Neuronal stem cell (in vitro differentiated cells): Measurements from ENCODE around the gene UQCC5.

Experiments
- DNase-seq: peaks from one replicate; pipeline ENCODE4 v3.0.0-alpha.2; 2013; ENCODE audit warnings: low spot score
- H2AFZ ChIP-seq: one replicate; pipeline ENCODE4 v1.6.1; 2013; ENCODE audit warnings: mild to moderate bottlenecking, low read length, inconsistent platforms
- H2AK5ac ChIP-seq: 2 replicates; pipeline ENCODE4 v1.6.1; 2013; ENCODE audit warnings: low read depth, mild to moderate bottlenecking, inconsistent platforms, low read length, moderate library complexity, mixed read lengths
- H2BK120ac ChIP-seq: 2 replicates; pipeline ENCODE4 v1.6.1; 2013; ENCODE audit warnings: low read depth, mild to moderate bottlenecking, inconsistent platforms, low read length, moderate library complexity, mixed read lengths
- H2BK12ac ChIP-seq: one replicate; pipeline ENCODE4 v1.6.1; 2013; ENCODE audit warnings: low read length, inconsistent platforms
- H2BK15ac ChIP-seq: 2 replicates; pipeline ENCODE4 v1.6.1; 2013; ENCODE audit warnings: mild to moderate bottlenecking, low read length, inconsistent platforms, mixed read lengths
- H2BK5ac ChIP-seq: one replicate; pipeline ENCODE4 v1.6.1; 2013; ENCODE audit warnings: inconsistent platforms, mild to moderate bottlenecking, low read length, moderate library complexity
- H3K14ac ChIP-seq: one replicate; pipeline ENCODE4 v1.6.1; 2013; ENCODE audit warnings: low read length, inconsistent platforms
- H3K18ac ChIP-seq: 2 replicates; pipeline ENCODE4 v1.6.1; 2013; ENCODE audit warnings: low read length, inconsistent platforms
- H3K23ac ChIP-seq: 2 replicates; pipeline ENCODE4 v1.6.1; 2013; ENCODE audit warnings: low read depth, mild to moderate bottlenecking, mixed read lengths, low read length, inconsistent platforms; ENCODE audit not compliant: poor library complexity
- H3K27ac ChIP-seq: replicated peaks from 3 replicates; pipeline ENCODE4 v1.5.1; 2013; ENCODE audit warnings: low read length, inconsistent platforms
- H3K27me3 ChIP-seq, 3 experiments: 2 replicates each; pipeline ENCODE4 v1.6.1; 2013; ENCODE audit warnings: low read length in 3 of 3, mild to moderate bottlenecking in 2 of 3, inconsistent platforms in 1 of 3, low read depth in 1 of 3, mixed read lengths in 1 of 3, moderate library complexity in 1 of 3; ENCODE audit not compliant: control insufficient read depth in 3 of 3, insufficient read depth in 3 of 3
- H3K36me3 ChIP-seq, 2 donors: replicated peaks in 1 of 2; 2 replicates each; pipeline ENCODE4 v1.6.1; 2013; ENCODE audit warnings: low read length in 2 of 2; ENCODE audit not compliant: control insufficient read depth in 2 of 2, insufficient read depth in 2 of 2
- H3K4ac ChIP-seq: 2 replicates; pipeline ENCODE4 v1.6.1; 2013; ENCODE audit warnings: inconsistent platforms, mild to moderate bottlenecking, low read length, moderate library complexity
- H3K4me1 ChIP-seq, 2 donors: 1 replicate in 1 of 2; 2 replicates in 1 of 2; pipeline ENCODE4 v1.6.1; 2013; ENCODE audit warnings: low read length in 2 of 2, low read depth in 1 of 2; ENCODE audit not compliant: control insufficient read depth in 2 of 2, insufficient read depth in 1 of 2
- H3K4me2 ChIP-seq: one replicate; pipeline ENCODE4 v1.6.1; 2013; ENCODE audit warnings: mild to moderate bottlenecking, low read length, inconsistent platforms; ENCODE audit not compliant: insufficient read depth, poor library complexity, severe bottlenecking
- H3K4me3 ChIP-seq, 2 donors: 2 replicates each; pipeline ENCODE4 v1.5.1; 2013; ENCODE audit warnings: low read length in 2 of 2, mild to moderate bottlenecking in 2 of 2, inconsistent platforms in 1 of 2, moderate library complexity in 1 of 2
- H3K79me1 ChIP-seq: one replicate; pipeline ENCODE4 v1.6.1; 2013; ENCODE audit warnings: low read depth, mild to moderate bottlenecking, inconsistent platforms, low read length, moderate library complexity
- H3K9ac ChIP-seq: one replicate; pipeline ENCODE4 v1.6.1; 2013; ENCODE audit warnings: mild to moderate bottlenecking, low read depth, low read length, inconsistent platforms; ENCODE audit not compliant: poor library complexity
- H3K9me3 ChIP-seq, 2 donors: replicated peaks in 1 of 2; 2 replicates each; pipeline versions ENCODE3 to v1.6.1; 2013; ENCODE audit warnings: low read length in 2 of 2, mild to moderate bottlenecking in 2 of 2, inconsistent platforms in 1 of 2, low read depth in 1 of 2, mixed read lengths in 1 of 2, moderate library complexity in 1 of 2; ENCODE audit not compliant: control insufficient read depth in 2 of 2, insufficient read depth in 1 of 2
- H4K8ac ChIP-seq: one replicate; pipeline ENCODE4 v1.6.1; 2013; ENCODE audit warnings: low read depth, mild to moderate bottlenecking, inconsistent platforms, low read length, moderate library complexity
- H4K91ac ChIP-seq: one replicate; pipeline ENCODE4 v1.6.1; 2013; ENCODE audit warnings: low read length, low read depth, mild to moderate bottlenecking, inconsistent platforms; ENCODE audit not compliant: poor library complexity
- WGBS, 2 donors: extraction: QIAGEN DNeasy Blood & Tissue Kit; methylation state at CpG; one replicate each; pipeline ENCODE4 v1.1.7; 2013; ENCODE audit warnings: missing lambda C conversion rate in 2 of 2, mixed read lengths in 1 of 2; ENCODE audit not compliant: insufficient read length in 2 of 2, insufficient replicate concordance in 1 of 2; ENCODE audit errors: extremely low coverage in 2 of 2; 5-methylcytosine and 5-hydroxymethylcytosine counted together

The UQCC5 gene

GRCh38 chr3:52541050-52541449, 4.6 kb downstream of the UQCC5 start:
- Histone ChIP-seq H3K36me3 (peaks cover 4 to 68% of the 10 kb centered on the region in 2 donors), H2AFZ (no peak overlapping the region), H3K79me1 (peaks cover 7% of the 10 kb centered on the region), H4K8ac (no peak overlapping the region), H2BK120ac (no peak overlapping the region), H3K14ac (no peak overlapping the region), H3K27me3 (no peaks in the 10 kb centered on the region), H3K27ac (no peak overlapping the region), H3K23ac (no peak overlapping the region), H2AK5ac (no peak overlapping the region), H3K4ac (no peak overlapping the region), H2BK5ac (no peak overlapping the region), H2BK15ac (no peak overlapping the region), H4K91ac (no peak overlapping the region), H3K18ac (no peak overlapping the region), H2BK12ac (no peak overlapping the region), H3K9me3 (no peaks in the 10 kb centered on the region), H3K4me1 (peaks cover 11 to 13% of the 10 kb centered on the region in 2 donors), H3K4me2 (no peak overlapping the region), H3K4me3 (no peak overlapping the region), H3K9ac (no peak overlapping the region)
- no peak for DNase-seq
- WGBS, 2 donors: no CpG with 5 or more reads among the region's 2 CpGs

- Histone ChIP-seq H2AK5ac (no peak overlapping the region), H2BK5ac (no peak overlapping the region), H3K36me3 (peaks cover 14 to 94% of the 10 kb centered on the region in 2 donors), H3K27ac (no peak overlapping the region), H3K4me1 (no peaks in the 10 kb centered on the region), H4K8ac (no peak overlapping the region), H2AFZ (no peak overlapping the region), H3K27me3 (no peaks in the 10 kb centered on the region), H3K9ac (no peak overlapping the region), H3K14ac (no peak overlapping the region), H3K18ac (no peak overlapping the region), H2BK15ac (no peak overlapping the region), H3K79me1 (no peaks in the 10 kb centered on the region), H2BK12ac (no peak overlapping the region), H4K91ac (no peak overlapping the region), H3K4me3 (no peak overlapping the region), H3K23ac (no peak overlapping the region), H3K4ac (no peak overlapping the region), H2BK120ac (no peak overlapping the region), H3K9me3 (no peaks in the 10 kb centered on the region), H3K4me2 (no peak overlapping the region)
- no CpG with 5 or more reads among the region's 4 CpGs for WGBS, 2 donors
- DNase-seq: no peak
Observed at GRCh38 chr3:52544937-52545336, 8.5 kb downstream of the UQCC5 start.

DNA sequence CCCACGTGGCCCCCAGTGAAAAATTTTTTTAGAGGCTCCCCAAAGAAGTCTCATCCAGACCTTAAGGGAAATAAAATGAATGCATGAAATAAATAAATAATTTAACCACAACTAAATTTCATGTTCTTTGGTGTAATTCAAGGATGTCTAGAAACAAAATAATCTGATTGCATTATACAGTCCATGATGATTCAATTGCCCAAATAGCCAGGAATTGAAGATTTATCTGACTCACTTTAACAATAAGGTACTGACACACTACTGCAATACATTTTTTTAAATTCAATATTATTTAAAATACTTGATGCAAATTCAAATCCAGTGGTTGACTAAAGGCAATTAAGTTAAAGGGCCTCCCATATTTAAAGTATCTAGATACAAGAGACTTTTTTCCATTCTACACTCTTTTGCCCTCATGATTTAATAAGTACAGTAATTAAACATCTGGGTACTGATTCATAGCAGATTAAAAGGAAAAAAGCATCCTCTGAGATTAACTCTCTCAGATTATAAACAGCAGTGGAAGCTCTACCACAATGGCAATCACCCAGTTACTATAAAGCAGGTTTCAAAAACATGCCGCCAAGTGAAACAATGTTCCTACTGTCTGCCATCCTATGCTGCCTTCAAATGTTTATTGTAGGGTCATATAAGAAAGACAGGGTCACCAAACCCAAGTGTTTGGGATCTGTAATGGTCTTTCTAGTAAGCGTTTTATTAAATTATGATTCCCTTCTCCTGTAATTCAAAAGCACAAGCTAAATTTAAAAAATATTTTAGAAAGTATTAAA, 9.9 kb downstream of the UQCC5 start:
- Histone ChIP-seq H2BK12ac (no peak overlapping the region), H2AK5ac (no peak overlapping the region), H3K79me1 (no peaks in the 10 kb centered on the region), H3K9me3 (no peaks in the 10 kb centered on the region), H3K36me3 (peaks cover 16 to 94% of the 10 kb centered on the region in 2 donors), H2AFZ (no peak overlapping the region), H3K4me3 (no peak overlapping the region), H3K23ac (no peak overlapping the region), H3K27me3 (no peaks in the 10 kb centered on the region), H2BK5ac (no peak overlapping the region), H4K8ac (no peak overlapping the region), H3K9ac (no peak overlapping the region), H3K4me1 (no peaks in the 10 kb centered on the region), H3K18ac (no peak overlapping the region), H2BK15ac (no peak overlapping the region), H4K91ac (no peak overlapping the region), H3K14ac (no peak overlapping the region), H3K4ac (no peak overlapping the region), H3K4me2 (no peak overlapping the region), H2BK120ac (no peak overlapping the region), H3K27ac (no peak overlapping the region)
- no CpG with 5 or more reads among the region's 3 CpGs for WGBS, 2 donors
- no peak for DNase-seq

GRCh38 chr3:52547143-52547542, 10.7 kb downstream of the UQCC5 start:
- no peaks in the 10 kb centered on the region for H3K9me3 ChIP-seq
- H2BK120ac ChIP-seq: no peak overlapping the region
- H3K4me3 ChIP-seq: no peak overlapping the region
- H3K27me3 ChIP-seq: no peaks in the 10 kb centered on the region
- no peak overlapping the region for H3K27ac ChIP-seq
- H3K36me3 ChIP-seq: peaks cover 19 to 94% of the 10 kb centered on the region in 2 donors
- no peak overlapping the region for H3K4me2 ChIP-seq
- H2BK12ac ChIP-seq: no peak overlapping the region
- H2AFZ ChIP-seq: no peak overlapping the region
- H3K9ac ChIP-seq: no peak overlapping the region
- no peak overlapping the region for H4K8ac ChIP-seq
- H2BK5ac ChIP-seq: no peak overlapping the region
- H3K4ac ChIP-seq: no peak overlapping the region
- no peak overlapping the region for H4K91ac ChIP-seq
- no peak overlapping the region for H3K23ac ChIP-seq
- no peak overlapping the region for H3K18ac ChIP-seq
- no peaks in the 10 kb centered on the region for H3K79me1 ChIP-seq
- no CpG with 5 or more reads among the region's 2 CpGs for WGBS, 2 donors
- no peak for DNase-seq
- H2BK15ac ChIP-seq: no peak overlapping the region
- no peak overlapping the region for H3K14ac ChIP-seq
- H3K4me1 ChIP-seq: no peaks in the 10 kb centered on the region
- no peak overlapping the region for H2AK5ac ChIP-seq
